Spleen (tissue), 7 donors: Measurements from ENCODE around the gene FAM177B.

ENCODE experiments used
- POLR2A ChIP-seq, 3 donors: fragments of 450-650 bp; IDR thresholded peaks; one replicate each; pipeline ENCODE4 v1.5.1; 2017; ENCODE audit warnings: antibody characterized with exemption in 3 of 3, mild to moderate bottlenecking in 1 of 3
- TF ChIP-seq, protein P1 (sequence below), 11 experiments: fragments of 200-600 bp in 7 of 11; fragments of 450-650 bp in 4 of 11; sonication (generic) in 4 of 11; IDR thresholded peaks in 8 of 11; conservative IDR thresholded peaks in 3 of 11; 1 replicate in 7 of 11; 2 replicates in 4 of 11; pipeline versions ENCODE4 v1.4.0 to v1.8.0; 2016 to 2021; ENCODE audit warnings: antibody characterized with exemption in 11 of 11, inconsistent platforms in 4 of 11, mild to moderate bottlenecking in 1 of 11
- donor health status: DM: no; HTN: no; CAD: no; lungs with moderate emphysema.
- donor health status: DM: no; HTN: no; CAD: no.
- donor health status: DM: no; HTN: no; CAD: no.

DNA sequence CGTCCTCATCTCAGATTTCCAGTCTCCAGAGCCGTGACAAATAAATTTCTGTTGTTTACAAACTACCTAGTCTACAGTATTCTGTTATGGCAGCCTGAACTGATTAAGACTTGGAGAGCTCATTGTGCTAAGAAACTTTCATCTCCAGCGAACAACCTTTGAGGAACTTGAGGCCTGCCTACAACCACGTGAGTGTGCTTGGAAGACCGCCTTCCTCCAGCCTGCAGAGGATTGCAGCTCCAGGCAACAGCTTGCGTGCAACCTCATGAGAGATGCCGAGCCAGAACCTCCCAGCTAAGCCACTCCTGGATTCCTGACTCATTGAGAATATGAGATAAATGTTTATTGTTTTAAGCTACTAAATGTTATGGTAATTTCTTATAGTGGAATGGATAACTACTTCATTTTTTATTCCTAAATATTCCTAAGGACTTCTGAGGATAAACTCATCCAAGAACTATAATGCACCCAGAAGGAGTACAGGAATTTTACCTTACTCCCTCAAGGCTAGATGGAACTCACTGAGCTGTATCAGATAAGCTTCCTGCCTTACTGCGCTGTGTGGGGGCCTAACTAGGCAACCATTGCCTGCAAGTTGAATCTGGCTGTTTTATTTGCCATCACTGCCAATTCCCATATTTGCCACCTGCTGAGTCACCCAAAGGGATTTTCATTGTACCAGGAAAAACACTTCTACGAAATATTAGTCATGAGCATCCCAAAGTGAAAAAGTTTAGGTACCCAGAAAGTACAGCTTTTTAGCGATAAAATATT, 17.6 kb downstream of the FAM177B start:
- no peak for TF ChIP-seq POLR2A (IDR thresholded peaks at IDR 0.05)
- TF ChIP-seq, protein P1, sequence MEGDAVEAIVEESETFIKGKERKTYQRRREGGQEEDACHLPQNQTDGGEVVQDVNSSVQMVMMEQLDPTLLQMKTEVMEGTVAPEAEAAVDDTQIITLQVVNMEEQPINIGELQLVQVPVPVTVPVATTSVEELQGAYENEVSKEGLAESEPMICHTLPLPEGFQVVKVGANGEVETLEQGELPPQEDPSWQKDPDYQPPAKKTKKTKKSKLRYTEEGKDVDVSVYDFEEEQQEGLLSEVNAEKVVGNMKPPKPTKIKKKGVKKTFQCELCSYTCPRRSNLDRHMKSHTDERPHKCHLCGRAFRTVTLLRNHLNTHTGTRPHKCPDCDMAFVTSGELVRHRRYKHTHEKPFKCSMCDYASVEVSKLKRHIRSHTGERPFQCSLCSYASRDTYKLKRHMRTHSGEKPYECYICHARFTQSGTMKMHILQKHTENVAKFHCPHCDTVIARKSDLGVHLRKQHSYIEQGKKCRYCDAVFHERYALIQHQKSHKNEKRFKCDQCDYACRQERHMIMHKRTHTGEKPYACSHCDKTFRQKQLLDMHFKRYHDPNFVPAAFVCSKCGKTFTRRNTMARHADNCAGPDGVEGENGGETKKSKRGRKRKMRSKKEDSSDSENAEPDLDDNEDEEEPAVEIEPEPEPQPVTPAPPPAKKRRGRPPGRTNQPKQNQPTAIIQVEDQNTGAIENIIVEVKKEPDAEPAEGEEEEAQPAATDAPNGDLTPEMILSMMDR (IDR thresholded peaks at IDR 0.05 in 8 of 11, conservative IDR thresholded peaks at IDR 0.05 in 3 of 11) = no peak
